RPMI7951 (cell line): ENCODE results near the gene NPHP4. TPM values are rescaled to one million over a fixed set of nuclear protein-coding genes. Genes with fewer than 3 reads are reported as not detected.

Experiments
- DNase-seq: peaks from one replicate; pipeline ENCODE4 v3.0.0-alpha.2; 2012; ENCODE audit warnings: low read depth
- total RNA-seq: library from RNA; depleted of rRNA; stranded (reverse); fragments of >200 nt; shearing (Covaris generic); gene quantifications from 2 replicates; pipeline ENCODE4 v1.2.3, GENCODE V29; 2014

NPHP4 gene
- total RNA-seq, 1 experiment from 2014 or later = 5.6 TPM

DNA sequence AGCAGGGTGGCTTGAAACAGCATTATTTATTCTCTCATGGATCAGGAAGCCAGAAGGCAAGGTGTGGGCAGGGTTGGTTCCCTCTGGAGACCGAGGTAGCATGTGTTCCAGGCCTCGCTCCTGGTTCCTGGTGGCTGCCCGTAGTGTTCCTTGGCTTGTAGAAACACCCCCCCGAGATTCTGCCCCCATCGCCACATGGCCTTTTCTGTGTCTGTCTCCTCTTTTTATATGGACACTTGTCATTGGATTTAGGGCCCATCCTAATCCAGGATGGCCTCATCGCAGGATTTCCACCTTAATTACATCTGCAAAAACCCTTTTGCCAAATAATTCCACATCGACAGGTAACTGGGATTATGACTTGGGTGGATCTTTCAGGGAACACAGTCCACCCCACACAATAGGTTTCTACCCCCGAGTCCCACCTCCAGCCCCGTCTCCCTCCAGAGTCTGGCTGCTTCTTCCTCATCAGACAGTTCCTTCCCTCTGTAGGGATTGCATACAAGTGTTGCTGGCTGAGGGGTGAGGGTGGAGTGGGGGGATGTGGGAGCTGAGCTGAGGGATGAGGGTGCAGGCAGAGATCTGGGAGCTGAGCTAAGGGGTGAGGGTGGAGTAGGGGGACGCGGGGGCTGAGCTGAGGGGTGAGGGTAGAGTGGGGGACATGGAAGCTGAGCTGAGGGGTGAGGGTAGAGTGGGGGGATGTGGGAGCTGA is 12.3 kb upstream of the NPHP4 start:
- no peak for DNase-seq

DNA sequence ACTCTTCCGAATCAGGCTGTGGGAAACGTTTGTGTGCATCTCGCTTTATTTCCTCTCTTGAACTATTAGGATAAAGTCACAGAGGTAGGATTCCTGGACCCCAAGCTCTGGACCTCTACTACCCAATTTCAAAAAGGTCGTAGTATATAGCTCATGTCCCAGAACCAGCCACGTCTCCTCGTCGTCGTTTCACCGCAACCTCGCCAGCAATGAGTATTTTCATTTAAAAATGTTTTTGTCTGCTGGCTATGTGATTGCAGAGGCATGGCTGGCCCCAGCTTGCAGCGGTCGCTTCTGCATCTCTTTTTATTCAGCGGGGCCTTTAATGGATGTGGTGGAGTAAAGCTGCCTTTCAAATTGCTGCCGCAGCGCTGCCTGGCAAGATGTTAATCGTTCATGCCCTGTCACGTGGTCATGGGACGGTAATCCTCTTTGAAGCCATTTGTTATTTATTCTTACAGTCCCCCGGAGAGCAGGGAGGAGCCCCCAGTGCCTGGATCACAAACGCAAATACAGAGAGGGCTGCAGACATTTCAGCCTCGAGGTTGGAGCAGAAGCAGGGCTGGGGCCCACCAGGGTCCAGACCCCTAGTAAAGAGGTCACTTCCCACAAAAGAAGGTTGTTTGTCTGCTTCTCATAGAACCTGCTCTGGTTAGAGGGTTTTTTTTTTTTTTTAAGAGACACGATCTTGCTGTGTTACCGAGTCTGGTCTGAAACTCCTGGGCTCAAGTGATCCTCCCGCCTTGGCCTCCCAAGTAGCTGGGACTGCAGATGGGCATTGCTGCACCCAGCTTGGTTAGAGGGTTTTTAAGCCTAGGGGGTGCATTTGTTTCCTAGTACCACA is 11.6 kb upstream of the NPHP4 start:
- no peak for DNase-seq

- no peak for DNase-seq
Observed at GRCh38 chr1:6002714-6003501, 10.7 kb upstream of the NPHP4 start.

DNA sequence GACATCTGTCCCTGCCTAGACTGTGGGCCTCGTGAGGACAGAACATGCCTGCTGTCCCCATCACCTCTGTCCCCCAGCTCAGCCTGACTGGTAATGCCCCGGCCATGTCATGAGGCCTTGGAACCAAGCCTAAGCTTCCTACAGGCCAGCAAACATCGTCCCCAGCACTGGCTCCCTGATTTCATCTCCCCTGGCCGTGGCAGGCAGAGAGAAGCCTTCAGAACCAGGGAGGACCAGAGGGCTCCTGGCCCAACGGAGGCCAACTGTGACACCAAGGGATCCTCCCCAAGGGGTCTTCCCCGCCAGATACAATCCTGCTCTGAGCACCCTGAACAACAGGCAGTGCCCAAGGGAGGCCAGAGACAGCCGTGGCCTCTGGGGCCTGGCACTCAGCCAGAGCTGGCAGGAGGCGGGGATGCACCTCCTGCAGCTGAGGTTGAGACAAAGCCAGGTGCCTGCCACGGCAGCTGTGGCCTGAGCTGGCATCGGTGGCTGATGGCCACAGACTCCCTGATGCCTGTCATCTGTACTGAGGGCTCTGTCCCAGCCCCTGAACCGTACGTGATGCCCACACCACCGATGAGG is 9.9 kb upstream of the NPHP4 start:
- DNase-seq = no peak

DNA sequence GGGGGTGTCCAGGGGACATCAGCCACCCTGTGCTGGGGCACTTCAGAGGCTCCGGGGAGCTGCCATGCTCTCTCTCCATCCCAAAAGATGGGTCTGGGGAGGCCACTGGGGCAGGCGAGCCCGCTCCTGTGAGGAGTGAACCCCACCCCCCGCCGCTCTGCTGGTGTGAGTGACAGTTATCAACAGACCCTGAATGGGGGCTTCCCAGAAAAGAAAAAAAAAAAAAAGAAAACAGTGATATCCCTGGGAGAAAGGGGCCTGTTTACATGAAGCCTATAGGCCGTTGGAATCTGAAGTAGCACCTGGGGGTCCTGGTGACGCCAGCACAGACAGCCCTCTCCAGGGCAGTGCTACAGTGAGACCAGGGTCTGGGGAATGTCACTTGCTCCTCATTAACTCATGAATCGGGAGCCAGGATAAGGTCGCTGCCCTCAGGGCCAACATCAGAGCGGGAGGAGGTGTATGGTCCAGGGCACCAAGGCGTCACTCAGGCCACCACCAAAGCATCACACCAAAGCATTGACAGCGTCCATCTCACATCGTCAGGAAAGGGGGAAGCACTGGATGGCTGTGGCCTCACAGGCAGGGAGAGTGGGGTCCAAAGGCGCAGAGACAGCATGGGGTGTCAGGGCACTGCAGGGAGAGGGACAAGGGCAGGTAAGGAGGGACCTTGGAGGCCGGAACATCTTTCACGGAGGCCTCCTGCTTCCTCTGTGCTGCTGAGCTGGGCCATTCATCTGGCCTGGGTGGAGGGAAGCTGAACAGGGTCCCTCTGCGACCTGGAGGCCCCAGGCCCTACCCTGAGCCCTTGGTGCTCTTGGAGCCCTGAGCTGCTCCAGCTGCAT is 8.4 kb upstream of the NPHP4 start:
- DNase-seq = no peak

DNA sequence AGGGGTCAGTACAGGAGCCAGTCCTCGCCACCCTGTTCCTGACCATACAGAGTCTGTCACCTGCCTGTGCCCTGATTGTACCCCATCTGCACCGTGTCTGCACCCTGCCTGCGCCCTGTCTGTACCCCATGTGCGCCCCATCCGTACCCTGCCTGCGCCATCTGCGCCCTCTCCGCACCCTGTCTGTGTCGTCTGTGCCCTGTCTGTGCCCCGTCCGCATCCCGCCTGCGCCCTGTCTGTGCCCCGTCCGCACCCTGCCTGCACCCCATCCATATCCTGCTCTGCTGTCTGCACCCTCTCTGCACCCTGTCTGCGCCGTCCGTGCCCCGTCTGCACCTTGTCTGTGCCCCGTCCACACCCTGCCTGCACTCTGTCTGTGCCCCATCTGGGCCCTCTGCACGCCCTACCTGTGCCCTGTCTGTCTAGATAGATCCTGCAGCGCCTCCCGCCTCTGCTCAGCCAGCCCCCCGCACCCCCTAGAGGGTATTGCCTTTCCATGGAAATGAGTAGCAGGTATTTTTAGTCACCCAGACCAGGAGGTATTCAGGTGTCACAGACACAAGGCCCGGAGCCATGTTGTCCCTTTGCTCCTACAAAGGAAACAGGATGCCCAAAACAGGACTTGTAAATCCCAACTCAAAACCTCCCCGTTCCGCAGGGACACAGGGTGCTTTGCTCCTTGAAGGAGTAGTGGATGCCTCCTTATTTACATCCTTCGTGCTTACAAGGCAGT is 7.7 kb upstream of the NPHP4 start:
- DNase-seq = no peak

DNA sequence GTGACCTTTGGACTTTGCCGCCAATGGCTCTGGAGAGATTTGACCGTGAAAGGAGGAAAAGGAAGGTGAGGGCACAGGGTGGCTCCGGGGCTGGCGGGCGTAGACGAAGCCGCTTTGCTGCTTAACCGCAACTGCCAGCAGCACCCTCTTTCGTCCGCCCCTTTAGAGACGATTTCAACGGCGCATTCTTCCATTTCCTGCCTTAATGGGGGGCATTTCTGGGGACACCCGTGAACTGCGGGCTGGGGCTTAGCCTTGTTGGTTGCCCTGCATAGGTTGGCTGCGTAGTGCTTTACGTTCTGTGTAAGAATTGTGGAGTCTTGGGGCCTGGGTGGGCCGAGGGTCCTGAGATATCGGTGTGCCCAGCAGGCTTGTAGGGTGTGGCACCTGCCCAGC is 6.7 kb upstream of the NPHP4 start:
- no peak for DNase-seq

DNA sequence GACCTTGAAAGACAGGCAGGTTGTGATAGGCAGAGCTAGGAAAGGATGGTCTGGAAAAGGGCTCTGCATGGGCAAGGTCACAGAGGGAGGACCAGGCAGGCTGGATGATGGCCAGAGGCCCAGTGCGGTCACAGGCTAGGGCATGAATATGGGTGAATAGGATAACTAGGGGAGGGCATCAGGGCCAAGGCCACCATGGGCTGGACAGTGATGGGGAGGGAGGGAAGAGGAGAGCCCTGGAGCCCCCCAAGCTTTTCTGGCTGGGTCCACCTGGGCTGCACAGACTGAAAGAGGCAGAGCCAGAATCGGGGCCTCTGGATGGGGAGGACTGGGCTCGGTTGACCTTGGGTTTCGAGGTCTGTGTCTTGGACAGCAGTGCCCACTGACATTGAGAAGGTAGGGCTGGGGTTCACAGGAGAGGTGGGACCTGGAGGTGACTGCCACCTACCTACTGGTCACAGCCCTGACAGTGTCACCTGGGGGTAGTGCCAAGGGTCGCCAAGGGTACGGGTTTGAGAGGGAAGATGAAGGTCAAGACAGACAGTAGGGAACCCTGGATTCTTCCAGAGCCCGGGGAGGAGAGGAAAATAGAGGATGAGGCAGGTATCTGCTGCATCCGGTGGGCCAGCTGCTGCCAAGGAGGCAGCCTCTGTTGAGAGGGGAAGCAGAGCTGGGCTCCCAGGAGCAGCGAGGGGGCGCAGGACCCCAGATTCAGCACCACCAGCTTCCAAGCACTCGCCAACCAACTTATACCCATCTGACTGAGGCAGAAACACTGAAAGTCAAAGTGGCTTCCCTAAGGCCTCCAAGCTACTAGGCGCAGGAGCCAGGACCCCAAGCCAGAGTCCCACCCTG is 6.1 kb upstream of the NPHP4 start:
- DNase-seq = no peak

GRCh38 chr1:5997316-5997715 is 5.1 kb upstream of the NPHP4 start:
- no peak for DNase-seq

GRCh38 chr1:5996641-5997270 is 4.5 kb upstream of the NPHP4 start:
- no peak for DNase-seq

DNA sequence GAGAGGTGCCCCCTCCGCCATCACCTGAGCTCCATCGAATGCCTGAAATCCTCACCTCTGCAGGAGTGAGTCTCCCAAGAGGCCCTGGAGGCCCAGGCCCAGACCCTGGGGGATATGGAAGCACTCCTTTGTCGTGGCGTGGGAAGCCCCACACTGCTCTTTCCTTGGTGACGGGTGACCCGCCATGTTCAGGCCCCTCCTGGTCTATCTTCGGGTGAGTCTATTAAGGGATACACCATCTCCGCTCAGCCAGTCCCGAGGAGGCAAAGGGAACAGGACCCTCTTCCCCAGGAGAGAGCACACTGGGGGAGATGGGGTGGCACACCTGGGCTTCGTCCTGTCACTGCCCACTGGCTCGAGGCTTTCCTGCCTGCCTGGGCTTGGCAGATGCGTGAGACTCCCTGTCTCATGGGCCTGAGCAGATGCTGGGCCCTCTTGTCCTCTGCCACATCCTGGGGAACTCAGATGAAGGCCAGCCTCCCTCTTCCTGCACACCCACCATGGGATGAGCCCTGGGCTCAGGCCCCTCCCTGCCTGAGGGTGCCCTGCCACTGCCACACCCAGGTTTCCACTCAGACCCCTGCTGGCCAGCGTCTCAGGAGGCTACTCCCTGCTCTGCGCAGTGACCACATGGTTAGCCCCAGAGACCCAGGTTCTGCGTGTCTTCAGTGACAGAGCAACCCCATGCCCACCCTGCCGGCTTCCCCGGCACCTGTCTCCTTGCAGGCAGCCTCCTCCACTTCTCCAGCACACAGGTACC is 3.8 kb upstream of the NPHP4 start:
- DNase-seq = no peak

DNA sequence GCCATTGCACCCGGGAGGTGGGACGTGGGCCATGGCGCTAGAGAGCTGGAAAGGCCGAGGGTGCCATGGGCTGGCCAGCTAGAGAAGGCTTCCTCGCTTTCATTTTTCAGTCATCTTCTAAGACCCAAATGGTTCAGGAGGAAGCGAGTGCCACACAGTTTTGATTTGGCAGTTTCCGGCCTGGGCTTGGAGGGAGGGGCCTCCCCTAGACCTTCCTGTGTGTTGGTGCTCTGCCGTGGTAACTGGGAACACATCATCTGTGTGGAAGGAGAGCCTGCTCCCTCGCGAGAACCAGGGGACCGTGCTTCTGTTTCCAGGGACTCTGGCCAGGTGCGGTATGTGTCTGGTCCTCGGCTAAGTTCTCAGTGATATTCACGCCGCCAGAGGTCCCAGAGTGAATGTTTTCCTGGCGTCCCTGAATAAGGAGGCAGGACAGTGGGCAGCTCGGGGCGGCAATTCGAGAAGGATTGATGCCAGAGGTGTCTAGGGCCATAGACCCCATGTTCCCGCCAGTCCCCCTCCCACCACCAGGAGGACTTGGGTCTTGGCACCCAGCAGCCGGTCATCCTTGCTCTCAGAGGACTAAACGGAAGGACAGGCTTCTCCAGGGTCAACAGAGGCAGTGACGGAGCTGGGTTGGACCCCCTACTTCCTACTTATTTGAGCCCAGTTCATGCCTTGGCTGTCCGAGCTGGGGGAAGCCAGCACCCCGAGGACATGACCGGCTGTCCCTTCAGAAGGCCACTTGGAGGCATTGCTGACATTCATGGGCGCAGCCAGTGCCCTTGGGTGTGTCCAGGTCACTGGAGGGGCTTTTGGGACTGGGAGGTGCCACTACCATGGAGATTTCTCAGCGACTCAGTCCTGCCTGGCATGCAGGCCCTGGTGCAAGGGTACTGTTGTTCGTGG is 2.7 kb upstream of the NPHP4 start:
- no peak for DNase-seq

DNA sequence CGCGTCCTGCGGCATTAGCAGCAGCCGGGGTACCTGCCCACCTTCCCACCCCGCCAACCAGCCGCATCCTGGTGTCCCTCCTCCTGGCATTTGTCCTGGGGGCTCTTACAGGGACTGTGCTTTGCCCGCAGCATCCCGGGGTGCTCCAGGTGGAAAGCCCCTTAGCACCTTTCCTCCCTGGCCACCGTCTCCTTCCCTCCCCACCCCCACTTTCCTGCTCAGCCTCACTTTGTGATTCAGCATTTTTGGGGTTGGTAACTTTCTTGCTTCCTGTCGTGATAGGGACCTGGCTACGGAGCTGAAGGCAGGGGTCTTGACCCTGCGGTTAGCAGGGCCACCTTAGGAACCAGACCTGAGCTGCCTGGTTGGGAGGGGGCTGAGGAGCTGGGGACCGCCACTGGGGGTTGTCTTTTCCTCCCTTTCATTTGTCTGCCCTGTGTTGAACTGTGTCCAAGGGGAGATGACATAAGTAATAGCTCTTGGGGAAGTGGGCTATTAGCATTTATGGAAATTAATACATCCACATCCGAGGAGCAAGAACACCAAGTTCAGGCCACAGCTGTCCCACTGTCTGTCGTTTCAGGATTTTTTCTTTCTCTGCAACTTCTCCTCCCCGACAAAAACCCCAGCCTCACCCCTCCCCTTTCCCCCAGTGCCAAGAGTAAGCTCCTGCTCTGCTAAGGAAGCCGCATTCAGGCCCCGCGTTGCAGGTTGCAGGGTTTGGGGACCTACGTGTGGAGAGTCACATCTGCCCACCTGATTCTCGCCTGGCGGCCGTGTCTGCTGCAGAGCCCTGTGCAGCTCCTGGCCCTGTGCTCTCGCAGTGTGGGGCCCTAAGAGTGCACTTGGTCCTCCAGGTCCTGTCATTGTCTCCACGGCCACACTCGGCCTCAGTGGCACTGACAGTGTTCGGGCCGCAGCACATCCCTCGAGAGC is 1.6 kb upstream of the NPHP4 start:
- no peak for DNase-seq

DNA sequence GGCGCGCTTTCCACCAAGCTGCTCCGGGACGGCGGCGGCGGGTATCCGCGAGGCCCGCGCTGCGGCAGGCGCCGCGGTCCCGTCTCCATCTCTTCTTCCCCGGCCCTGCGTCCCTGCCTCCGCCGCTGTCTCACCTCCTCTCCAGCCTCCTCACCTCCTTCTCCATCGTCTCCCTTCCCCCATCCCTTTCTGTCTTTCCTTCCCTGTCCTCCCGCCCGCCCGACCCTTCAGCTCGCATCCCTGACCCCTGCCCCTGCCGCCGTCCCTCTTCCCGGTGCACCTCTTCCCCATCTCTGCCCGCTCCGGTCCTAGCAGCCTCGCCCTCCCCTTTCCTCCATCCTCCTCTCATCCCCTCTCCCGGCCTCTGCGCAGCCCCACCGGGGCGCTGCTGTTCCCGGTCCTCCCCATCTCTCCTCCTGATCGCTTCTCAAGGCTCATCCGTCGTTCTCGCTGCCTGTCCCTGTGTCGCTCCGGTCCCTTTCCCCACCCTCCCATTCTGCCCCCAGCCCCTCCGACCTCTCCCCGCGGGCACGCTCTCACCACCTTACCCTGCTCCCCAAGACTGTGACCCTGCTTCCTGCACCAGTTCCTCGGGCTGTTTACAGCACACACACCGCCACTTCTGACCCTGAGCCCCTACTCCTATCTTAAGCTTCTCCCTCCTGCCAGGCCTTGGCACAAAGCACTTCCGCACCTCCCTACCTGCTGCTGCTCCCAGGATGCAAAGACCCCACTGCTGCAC is 760 bp upstream of the NPHP4 start:
- DNase-seq = no peak

DNA sequence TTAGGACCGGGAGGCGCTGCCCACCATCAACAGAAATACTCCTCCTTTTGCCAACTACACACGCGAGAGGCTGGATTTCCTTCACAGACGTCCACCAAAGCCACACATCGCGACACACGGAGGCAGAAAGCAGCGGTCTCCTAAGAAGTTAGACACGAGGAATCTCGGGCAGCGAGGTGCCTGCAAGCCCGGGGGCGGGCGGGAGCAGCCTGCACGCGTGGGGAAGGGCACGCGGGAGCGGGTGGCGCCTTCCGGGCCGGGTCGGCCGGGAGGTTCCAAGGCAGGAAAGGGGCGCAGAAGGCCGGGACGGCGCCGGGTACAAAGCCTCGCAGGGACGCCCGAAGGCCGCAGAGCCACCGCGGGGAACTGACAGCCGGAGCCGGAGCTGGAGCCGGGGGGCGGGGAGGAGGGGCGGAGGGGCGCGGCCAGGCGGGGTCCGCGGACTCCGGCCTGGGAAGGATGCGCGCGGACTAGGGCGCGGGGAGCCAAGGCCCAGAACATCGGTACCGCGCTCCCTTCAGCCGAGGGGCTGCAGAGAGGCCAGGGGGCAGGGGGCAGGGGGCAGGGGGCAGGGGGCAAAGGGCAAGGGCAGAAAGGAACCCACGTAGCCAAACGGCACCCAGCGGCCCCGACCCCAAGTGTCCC is 722 bp downstream of the NPHP4 start:
- DNase-seq = peak; percentile 26
